Cardiac septum (tissue), 1 donor: ENCODE measurements around the gene P2RX7. TPM values are rescaled to one million over a fixed set of nuclear protein-coding genes. Genes with fewer than 3 reads are reported as not detected.
"Not testable (repeated sequence)": the region's sequence is repeated elsewhere in the genome, so short reads cannot be mapped to it uniquely, and the experiment has no call there.

Experiments
- DNase-seq: peaks from one replicate; pipeline ENCODE4 v3.0.0-alpha.2; 2020; ENCODE audit warnings: low spot score
- intact Hi-C: fragments of 100-400 bp; cut with DNase I; formaldehyde crosslinking; loops from one replicate; pipeline ENCODE4 v1.14.0; 2022
- total RNA-seq: library from RNA; stranded (reverse); fragmentation: NEBNext Ultra II Directional; extraction: Animal tissue kit (Norgen Biotek cat#: 25700); gene quantifications from one replicate; pipeline ENCODE4 v1.2.1, GENCODE V29; 2021
- donor health status: DM: no; HTN: no; CAD: no.

The P2RX7 gene
- total RNA-seq, 1 donor from 2014 or later = 0.65 TPM

GRCh38 chr12:121190523-121191031 lies 57.9 kb downstream of the P2RX7 start:
- no peak for DNase-seq
- intact Hi-C loops = no loop called here

DNA sequence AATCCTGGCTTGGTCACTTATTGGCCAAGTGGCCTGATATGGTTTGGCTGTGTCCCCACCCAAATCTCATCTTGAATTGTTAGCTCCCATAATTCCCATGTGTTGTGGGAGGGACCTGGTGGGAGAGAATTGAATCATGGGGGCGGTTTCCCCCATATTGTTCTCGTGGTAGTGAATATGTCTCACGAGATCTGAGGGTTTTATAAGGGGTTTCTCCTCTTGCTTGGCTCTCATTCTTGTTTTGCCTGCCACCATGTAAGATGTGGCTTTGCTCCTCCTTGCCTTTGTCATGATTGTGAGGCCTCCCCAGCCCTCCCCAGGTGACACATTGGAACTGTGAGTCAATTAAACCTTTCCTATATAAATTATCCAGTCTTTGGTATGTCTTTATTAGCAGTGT lies 58.5 kb downstream of the P2RX7 start:
- intact Hi-C loops = no loop called here
- DNase-seq = no peak

GRCh38 chr12:121196902-121197301 lies 64.2 kb downstream of the P2RX7 start:
- DNase-seq = no peak
- intact Hi-C loops = no loop called here

DNA sequence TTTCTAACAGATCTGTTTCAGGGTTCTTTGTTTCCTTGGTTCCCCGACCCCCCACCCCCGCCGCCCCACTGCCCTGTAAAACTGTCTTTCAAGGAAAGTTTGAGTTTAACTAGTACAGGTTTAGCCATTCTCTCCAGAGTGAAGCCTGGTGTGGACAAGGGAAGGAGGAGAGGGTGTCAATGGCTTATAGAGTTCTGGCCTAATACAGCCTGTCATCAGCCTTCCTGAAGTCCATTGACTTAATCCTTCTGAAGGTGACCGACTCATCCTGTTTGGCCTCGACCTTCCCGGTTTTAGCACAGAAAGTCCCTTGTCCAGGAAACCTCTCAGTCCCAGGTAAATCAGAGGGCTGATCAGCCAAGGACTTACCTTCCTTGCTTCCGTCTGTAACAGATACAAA lies 66.3 kb downstream of the P2RX7 start:
- intact Hi-C loops = no loop called here
- no peak for DNase-seq

- intact Hi-C loops, DNase-seq: not testable (repeated sequence)
Measured at GRCh38 chr12:121201140-121201539, 68.5 kb downstream of the P2RX7 start.

DNA sequence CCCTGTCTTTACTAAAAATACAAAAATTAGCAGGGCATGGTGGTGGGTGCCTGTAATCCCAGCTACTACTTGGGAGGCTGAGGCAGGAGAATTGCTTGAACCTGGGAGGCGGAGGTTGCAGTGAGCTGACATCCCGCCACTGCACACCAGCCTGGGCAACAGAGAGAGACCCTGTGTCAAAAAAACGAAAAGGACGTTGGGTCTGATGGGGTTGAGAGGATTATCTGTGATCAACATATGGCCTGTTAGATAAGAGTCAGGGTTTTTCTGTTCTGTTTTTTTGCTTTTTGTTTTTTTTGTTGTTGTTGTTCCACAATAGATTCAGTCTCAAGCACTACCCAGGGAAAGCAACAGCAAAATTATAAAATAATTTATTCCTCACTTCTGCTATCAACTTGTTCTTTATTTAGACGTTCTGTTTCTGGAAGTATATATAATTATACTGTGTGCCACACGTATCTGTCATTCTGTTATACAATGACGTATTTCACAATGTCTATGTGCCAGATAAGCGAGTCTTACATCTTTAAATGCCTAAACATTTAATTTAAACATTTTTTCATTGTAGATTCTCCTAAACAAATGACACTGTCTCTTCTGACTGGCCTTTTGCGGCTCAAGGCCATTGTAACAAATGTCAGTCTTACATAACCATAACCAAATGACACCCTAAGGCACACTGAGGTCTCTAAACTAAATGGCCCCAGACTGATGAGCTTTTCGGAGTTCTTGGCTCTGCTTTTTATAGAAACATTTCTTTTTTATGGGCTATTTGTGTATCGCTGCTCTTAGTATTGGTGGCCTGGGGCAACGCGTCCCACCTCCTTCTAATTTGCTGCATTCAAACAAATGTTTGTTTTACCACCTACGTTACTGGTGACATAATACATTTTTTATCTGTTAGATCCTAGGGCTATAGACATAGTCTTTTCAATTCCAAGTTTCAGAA lies 70.0 kb downstream of the P2RX7 start:
- intact Hi-C loops = no loop called here
- DNase-seq = no peak

DNA sequence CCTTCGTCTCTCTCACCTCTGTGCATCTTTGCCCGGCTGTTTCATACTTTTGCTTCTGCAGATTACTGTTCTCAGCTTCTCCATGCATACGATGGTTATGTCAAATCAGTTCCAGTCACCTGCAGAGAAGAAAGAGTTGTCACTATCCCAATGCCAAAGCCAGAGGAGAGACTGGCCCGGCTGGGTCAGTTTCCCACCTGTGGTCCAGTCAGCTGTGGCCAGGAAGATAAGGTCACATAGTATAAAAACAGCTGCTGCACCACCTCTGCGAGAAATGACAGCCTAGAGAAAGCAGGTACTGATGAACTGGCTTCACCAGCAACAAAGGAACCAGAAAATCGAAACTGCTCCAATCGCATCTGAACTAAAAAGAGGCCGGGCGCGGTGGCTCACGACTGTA lies 70.8 kb downstream of the P2RX7 start:
- DNase-seq = no peak
- intact Hi-C loops = no loop called here

DNA sequence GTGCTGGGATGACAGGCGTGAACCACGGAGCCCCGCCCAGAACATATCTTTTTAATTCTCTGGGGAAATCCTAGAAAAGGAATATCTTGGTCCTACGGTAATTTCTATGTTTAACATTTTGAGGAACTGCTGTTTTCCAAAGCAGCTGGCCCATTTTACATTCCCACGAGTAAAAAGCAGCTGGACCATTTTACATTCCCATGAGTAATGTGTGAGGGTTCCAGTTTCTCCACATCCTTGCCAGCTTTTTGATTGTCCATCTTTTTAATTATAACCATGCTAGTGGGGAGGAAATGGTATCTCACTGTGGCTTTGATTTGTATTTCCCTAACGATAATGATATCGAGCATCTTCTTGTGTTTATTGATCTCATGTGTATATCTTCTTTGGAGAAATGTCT lies 72.8 kb downstream of the P2RX7 start:
- DNase-seq = no peak
- intact Hi-C loops = no loop called here

DNA sequence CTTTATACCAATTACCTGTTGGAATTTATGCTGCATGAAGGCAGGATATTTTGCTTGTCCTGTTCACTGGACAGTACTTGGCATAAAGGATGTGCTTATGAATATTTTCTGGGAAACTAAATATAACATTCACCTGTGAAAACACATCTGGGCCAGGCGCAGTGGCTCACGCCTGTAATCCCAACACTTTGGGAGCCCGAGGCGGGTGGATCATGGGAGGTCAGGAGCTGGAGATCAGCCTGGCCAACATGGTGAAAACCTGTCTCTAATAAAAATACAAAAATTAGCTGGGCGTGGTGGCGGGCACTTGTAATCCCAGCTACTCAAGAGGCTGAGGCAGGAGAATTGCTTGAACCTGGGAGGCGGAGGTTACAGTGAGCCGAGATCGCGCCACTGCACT lies 75.9 kb downstream of the P2RX7 start:
- DNase-seq, intact Hi-C loops: not testable (repeated sequence)

GRCh38 chr12:121209221-121209620 lies 76.5 kb downstream of the P2RX7 start:
- DNase-seq = no peak
- intact Hi-C loops = no loop called here

GRCh38 chr12:121209624-121210572 lies 77.2 kb downstream of the P2RX7 start, which contains the start of gene P2RX4:
P2RX4 (plus strand) TSS chr12:121210129; CDS start chr12:121210165, 36 bp downstream.
- intact Hi-C loops = loop anchor here (5.0 kb wide), 1 partner anchor 78 kb away; the partner anchor contains the start of gene P2RX7
- peak; percentile 93 for DNase-seq

GRCh38 chr12:121212875-121213274 lies 80.2 kb downstream of the P2RX7 start:
- intact Hi-C loops = loop anchor here (5.0 kb wide), 1 partner anchor 81 kb away; the partner anchor contains the start of gene P2RX7
- no peak for DNase-seq

DNA sequence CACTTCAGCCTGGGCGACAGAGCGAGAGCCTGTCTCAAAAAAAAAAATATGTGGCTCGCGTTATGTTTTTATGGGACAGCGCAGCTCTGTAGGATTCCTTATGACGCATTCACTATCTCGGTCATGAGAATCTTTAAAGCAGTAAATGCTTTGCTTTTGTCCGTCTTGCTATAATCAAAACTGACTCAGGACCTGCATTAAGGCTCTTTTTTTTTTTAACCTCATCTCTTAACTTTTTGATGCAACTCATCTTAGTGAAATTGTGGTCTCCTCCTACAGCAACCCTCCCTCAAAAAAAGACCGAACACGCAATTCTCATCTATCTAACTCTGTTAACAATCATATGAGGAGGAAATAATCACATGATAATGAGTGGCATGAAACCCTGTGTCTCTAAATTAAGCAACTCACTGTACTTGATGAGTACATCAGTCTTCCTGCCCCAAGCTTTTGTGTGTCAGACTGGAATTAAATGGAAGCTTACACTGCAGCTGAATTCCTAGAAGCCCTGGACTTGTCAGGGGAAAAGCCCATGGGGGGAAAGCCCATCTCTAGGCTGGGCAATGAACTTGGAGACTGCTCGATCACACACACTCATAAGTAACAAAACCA lies 81.6 kb downstream of the P2RX7 start:
- DNase-seq = no peak
- intact Hi-C loops = loop anchor here (5.0 kb wide), 1 partner anchor 82 kb away; the partner anchor contains the start of gene P2RX7

- DNase-seq = no peak
- intact Hi-C loops = loop anchor here (5.0 kb wide), 1 partner anchor 83 kb away; the partner anchor contains the start of gene P2RX7
Measured at GRCh38 chr12:121214855-121215745, 82.4 kb downstream of the P2RX7 start.

- no peak for DNase-seq
- intact Hi-C loops = no loop called here
Measured at GRCh38 chr12:121216102-121216501, 83.4 kb downstream of the P2RX7 start.

- no peak for DNase-seq
- intact Hi-C loops = no loop called here
Measured at GRCh38 chr12:121217063-121217462, 84.4 kb downstream of the P2RX7 start.

DNA sequence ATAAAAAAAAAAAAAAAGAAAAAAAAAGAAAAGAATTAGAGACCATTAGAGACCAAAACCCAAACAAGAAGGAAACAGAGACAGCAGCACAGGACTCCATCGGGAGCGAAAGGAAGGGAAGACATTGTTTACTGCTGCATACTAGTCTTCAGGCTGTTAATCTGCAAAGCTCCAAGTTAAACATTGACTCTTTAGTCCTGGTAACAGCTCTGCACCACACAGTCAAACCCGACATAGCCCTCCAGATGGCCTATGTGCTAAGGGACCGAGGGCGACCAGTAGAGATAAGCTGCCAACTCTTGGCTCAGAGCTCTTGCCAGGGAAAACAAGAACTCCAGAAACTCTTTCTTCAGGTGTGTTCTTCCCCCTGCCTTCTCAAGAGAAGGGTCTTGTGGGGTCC lies 85.1 kb downstream of the P2RX7 start:
- DNase-seq = no peak
- intact Hi-C loops = no loop called here

GRCh38 chr12:121218588-121219352 lies 86.1 kb downstream of the P2RX7 start:
- intact Hi-C loops = no loop called here
- no peak for DNase-seq
